ENCODE data around the gene GSS. TPM values are rescaled to one million over a fixed set of nuclear protein-coding genes. Genes with fewer than 3 reads are reported as not detected.

GSS gene
- total and polyA plus RNA-seq, 4 donors = 20.8 to 38.8 (median 35.4) TPM

Small RNA genes lying within 50 kb of the gene (small RNA-seq; reads per million reads assigned to genes)
- 0.60 reads per million, percentile 63 among the genes with 10 or more reads in this experiment for gene MIR499A

Other genes with a start within 250 kb of the GSS start
- 1 to 10 TPM; 5.4 to 6.1 TPM for gene NCOA6, start 130.2 kb downstream of the GSS start, total RNA-seq
- 10 to 100 TPM in 1 of 2 donors, 1 to 10 TPM in 1; 6.4 to 13.1 TPM for gene NCOA6, start 130.2 kb downstream of the GSS start, polyA plus RNA-seq
- 1 to 10 TPM; 5.4 to 6.5 TPM for gene GGT7, start 83.0 kb downstream of the GSS start, total RNA-seq
- 1 to 10 TPM; 3.7 to 8.1 TPM for gene GGT7, start 83.0 kb downstream of the GSS start, polyA plus RNA-seq
- 100 to 1,000 TPM; 103 to 260 TPM for gene ACSS2, start 79.2 kb downstream of the GSS start, total RNA-seq
- gene ACSS2, start 79.2 kb downstream of the GSS start, polyA plus RNA-seq = 10 to 100 TPM; 29.8 to 56.6 TPM
- under 1 TPM; 0.25 to 0.33 TPM for gene MYH7B, start 62 bp upstream of the GSS start, total RNA-seq
- gene MYH7B, start 62 bp upstream of the GSS start, polyA plus RNA-seq = under 1 TPM; 0.12 to 0.24 TPM
- 10 to 100 TPM; 34.8 to 57.2 TPM for gene TRPC4AP, start 137.0 kb upstream of the GSS start, total RNA-seq
- gene TRPC4AP, start 137.0 kb upstream of the GSS start, polyA plus RNA-seq = 10 to 100 TPM; 26.3 to 32.8 TPM
- gene EDEM2, start 191.5 kb upstream of the GSS start, total RNA-seq = 10 to 100 TPM; 15.5 to 32.5 TPM
- 10 to 100 TPM; 22.2 to 22.3 TPM for gene EDEM2, start 191.5 kb upstream of the GSS start, polyA plus RNA-seq
- gene PROCR, start 216.3 kb upstream of the GSS start, total RNA-seq = 1 to 10 TPM; 3.7 to 6.7 TPM
- 1 to 10 TPM; 5.3 to 7.6 TPM for gene PROCR, start 216.3 kb upstream of the GSS start, polyA plus RNA-seq